Thoracic aorta (tissue), 2 donors: ENCODE results near the gene IGF2BP3. TPM values are rescaled to one million over a fixed set of nuclear protein-coding genes. Genes with fewer than 3 reads are reported as not detected.

Source experiments
- ATAC-seq: fragments of 150-250 bp; one replicate; pipeline ENCODE4 v1.8.0; 2017; ENCODE audit warnings: low read depth; ENCODE audit not compliant: insufficient number of reproducible peaks, low FRiP score
- DNase-seq: peaks from one replicate; pipeline ENCODE4 v3.0.0-alpha.2; 2020; ENCODE audit warnings: low spot score
- H3K27ac ChIP-seq, 2 donors: fragments of 200-600 bp; sonication (generic); 1 replicate in 1 of 2; 2 replicates in 1 of 2; pipeline ENCODE4 v1.5.1; 2016; ENCODE audit warnings: mild to moderate bottlenecking in 2 of 2, moderate library complexity in 2 of 2
- H3K27me3 ChIP-seq: fragments of 200-600 bp; sonication (generic); replicated peaks from 2 replicates; pipeline ENCODE4 v1.6.0; 2016; ENCODE audit warnings: mild to moderate bottlenecking; ENCODE audit not compliant: insufficient read depth
- H3K36me3 ChIP-seq: fragments of 200-600 bp; sonication (generic); one replicate; pipeline ENCODE4 v1.5.1; 2016
- H3K4me1 ChIP-seq, 2 donors: fragments of 200-600 bp; sonication (generic); 1 replicate in 1 of 2; 2 replicates in 1 of 2; pipeline versions ENCODE4 v1.5.1 to v1.6.0; 2016; ENCODE audit warnings: low read depth in 2 of 2, mild to moderate bottlenecking in 1 of 2; ENCODE audit not compliant: control insufficient read depth in 1 of 2
- H3K4me3 ChIP-seq: fragments of 200-600 bp; sonication (generic); 2 replicates; pipeline ENCODE4 v1.5.1; 2016; ENCODE audit warnings: mild to moderate bottlenecking
- H3K9me3 ChIP-seq: fragments of 200-600 bp; sonication (generic); 2 replicates; pipeline ENCODE4 v1.5.1; 2016
- total RNA-seq, 2 donors: library from RNA; depleted of rRNA; stranded (reverse); fragments of >200 nt; gene quantifications; one replicate each; pipeline versions ENCODE4 v1.1.0 to v1.2.3, GENCODE V29; 2016
- TF ChIP-seq, protein P1 (sequence below): fragments of 200-600 bp; sonication (generic); IDR thresholded peaks from one replicate; pipeline ENCODE4 v1.5.1; 2019; ENCODE audit warnings: antibody characterized with exemption

IGF2BP3 gene
- total RNA-seq, 2 donors from 2014 or later, result 0.27 to 8.1 TPM

DNA sequence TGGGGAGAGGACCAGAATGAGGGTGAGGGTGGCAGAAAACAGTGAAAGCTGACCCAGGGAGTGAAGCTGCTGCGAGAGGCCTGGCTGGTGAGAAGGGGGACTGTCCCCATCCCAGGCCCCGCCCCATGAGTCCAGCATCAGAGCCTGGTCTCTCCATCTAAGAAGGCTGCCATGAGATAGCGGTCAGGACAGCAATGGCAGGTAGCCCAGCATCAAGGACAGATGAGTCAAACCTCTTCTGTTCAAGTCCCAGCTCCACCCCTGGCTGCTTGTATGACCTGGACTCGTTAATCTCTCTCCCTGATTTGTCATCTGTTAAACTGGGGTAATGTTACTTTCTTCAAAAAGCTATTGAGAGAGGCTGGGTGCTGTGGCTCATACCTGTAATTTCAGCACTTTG is 201.5 kb downstream of the IGF2BP3 start:
- DNase-seq (no peak), ATAC-seq (no peak)
- no peak overlapping the region for H3K4me3 ChIP-seq
- H3K27me3 ChIP-seq, result no peaks in the 10 kb centered on the region
- H3K27ac ChIP-seq, result no peak overlapping the region
- peaks cover 0 to 7% of the 10 kb centered on the region in 2 donors for H3K4me1 ChIP-seq
- H3K9me3 ChIP-seq, result no peaks in the 10 kb centered on the region
- peaks cover 33% of the 10 kb centered on the region for H3K36me3 ChIP-seq
- TF ChIP-seq, protein P1, sequence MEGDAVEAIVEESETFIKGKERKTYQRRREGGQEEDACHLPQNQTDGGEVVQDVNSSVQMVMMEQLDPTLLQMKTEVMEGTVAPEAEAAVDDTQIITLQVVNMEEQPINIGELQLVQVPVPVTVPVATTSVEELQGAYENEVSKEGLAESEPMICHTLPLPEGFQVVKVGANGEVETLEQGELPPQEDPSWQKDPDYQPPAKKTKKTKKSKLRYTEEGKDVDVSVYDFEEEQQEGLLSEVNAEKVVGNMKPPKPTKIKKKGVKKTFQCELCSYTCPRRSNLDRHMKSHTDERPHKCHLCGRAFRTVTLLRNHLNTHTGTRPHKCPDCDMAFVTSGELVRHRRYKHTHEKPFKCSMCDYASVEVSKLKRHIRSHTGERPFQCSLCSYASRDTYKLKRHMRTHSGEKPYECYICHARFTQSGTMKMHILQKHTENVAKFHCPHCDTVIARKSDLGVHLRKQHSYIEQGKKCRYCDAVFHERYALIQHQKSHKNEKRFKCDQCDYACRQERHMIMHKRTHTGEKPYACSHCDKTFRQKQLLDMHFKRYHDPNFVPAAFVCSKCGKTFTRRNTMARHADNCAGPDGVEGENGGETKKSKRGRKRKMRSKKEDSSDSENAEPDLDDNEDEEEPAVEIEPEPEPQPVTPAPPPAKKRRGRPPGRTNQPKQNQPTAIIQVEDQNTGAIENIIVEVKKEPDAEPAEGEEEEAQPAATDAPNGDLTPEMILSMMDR, result no peak

DNA sequence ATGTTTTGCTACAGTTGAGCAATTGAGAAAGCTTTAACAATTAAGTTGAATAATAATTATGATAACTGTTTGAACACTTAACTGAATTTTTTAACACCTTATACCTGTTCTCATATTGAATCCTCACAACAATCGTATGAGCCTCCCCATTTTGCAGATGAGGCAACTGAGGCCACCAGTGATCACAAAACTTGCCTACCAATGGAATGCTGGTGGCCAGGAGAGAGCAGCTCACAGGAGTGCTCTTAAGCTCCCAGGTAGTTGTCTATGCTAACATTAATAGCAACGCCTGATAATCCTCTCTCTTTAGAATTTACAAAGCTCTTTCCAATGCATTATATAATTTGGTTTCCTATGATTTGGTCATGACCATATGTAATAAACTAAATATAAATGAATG is 202.1 kb downstream of the IGF2BP3 start:
- DNase-seq (no peak), ATAC-seq (no peak)
- H3K4me1 ChIP-seq, result peaks cover 0 to 4% of the 10 kb centered on the region in 2 donors
- no peaks in the 10 kb centered on the region for H3K9me3 ChIP-seq
- no peak overlapping the region for H3K4me3 ChIP-seq
- TF ChIP-seq, protein P1, result no peak
- no peaks in the 10 kb centered on the region for H3K27me3 ChIP-seq
- H3K27ac ChIP-seq, result no peak overlapping the region
- peaks cover 33% of the 10 kb centered on the region for H3K36me3 ChIP-seq

DNA sequence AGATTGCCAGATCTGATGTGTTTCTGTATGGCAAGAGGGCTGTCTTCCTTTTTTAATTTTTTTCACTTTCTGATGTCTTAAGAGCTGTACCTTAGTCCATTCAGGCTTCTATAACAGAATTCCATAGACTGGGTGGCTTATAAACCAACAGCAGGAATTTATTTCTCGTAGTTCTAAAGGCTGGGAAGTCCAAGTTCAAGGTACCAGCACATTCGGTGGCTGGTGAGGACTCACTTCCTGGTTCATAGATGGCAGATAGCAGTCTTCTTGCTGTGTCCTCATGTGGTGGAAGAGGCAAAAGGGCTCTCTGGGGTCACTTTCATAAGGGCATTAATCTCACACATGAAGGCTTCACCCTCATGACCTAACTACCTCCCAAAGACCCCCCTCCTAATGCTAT is 202.9 kb downstream of the IGF2BP3 start:
- no peak overlapping the region for H3K4me3 ChIP-seq
- H3K36me3 ChIP-seq, result peaks cover 33% of the 10 kb centered on the region
- no peak overlapping the region for H3K27ac ChIP-seq
- ATAC-seq, result no peak
- no peak for DNase-seq
- TF ChIP-seq, protein P1, result no peak
- no peaks in the 10 kb centered on the region for H3K27me3 ChIP-seq
- no peaks in the 10 kb centered on the region for H3K4me1 ChIP-seq
- H3K9me3 ChIP-seq, result no peaks in the 10 kb centered on the region

DNA sequence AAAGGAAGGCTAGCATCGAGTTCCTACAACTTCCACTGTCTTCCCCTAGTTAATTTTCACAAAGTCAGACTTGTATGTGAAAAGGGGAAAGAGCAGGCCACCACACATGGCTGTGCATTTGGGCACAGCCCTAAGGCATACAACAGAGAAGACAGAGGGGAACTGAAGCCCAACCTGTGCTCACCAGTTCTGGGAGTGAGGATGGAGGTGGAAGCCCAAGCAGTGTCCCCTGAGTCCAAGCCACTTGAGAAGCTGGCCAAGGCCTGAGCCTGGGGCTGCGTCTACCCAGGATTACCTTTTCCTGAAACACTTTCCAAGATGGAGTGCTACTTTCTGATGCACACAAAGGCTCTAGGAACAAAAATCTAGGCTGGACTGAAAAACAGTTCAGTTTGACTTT is 203.4 kb downstream of the IGF2BP3 start:
- Histone ChIP-seq H3K27me3 (no peaks in the 10 kb centered on the region), H3K4me1 (no peaks in the 10 kb centered on the region), H3K36me3 (peaks cover 33% of the 10 kb centered on the region), H3K4me3 (no peak overlapping the region), H3K27ac (no peak overlapping the region), H3K9me3 (no peaks in the 10 kb centered on the region)
- ATAC-seq (no peak), DNase-seq (no peak)
- TF ChIP-seq, protein P1, result no peak

DNA sequence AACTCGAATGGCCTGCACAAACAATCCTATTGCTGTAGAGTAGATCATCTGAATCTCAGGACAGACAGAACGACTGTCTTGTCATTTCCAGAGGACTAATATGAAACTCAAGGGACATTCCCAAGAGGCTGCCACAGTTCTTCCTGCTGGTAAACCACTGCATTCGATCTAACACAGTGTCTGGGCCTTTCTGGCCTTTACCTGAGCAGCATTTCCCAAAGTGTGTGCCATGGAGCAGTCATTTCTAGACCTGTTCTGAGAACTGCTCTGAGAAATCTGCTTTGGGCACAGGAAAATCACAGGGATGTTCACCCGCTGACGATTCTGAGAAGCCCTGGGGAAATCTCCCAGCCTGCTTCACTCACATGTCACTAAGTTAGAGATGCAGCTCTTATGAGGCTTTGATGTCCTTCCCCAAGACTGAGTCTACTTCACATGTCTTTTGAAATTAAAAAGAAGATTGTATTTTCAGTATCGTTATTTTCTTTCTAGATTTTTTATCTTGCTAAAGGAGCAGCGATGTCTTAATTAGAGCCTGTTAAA is 205.3 kb downstream of the IGF2BP3 start:
- no peak for DNase-seq
- Histone ChIP-seq H3K27me3 (no peaks in the 10 kb centered on the region), H3K9me3 (no peaks in the 10 kb centered on the region), H3K4me1 (no peaks in the 10 kb centered on the region), H3K36me3 (peaks cover 34% of the 10 kb centered on the region), H3K4me3 (no peak overlapping the region), H3K27ac (no peak overlapping the region)
- TF ChIP-seq, protein P1, result no peak
- no peak for ATAC-seq
